Breast epithelium (tissue), 3 donors: ENCODE measurements around the gene SLC26A5.

Experiments used
- CTCF ChIP-seq, 3 donors: fragments of 450-650 bp; IDR thresholded peaks; one replicate each; pipeline ENCODE4 v1.5.1; 2016 to 2017; ENCODE audit warnings: antibody characterized with exemption in 3 of 3, mild to moderate bottlenecking in 3 of 3, moderate library complexity in 3 of 3
- POLR2A ChIP-seq: fragments of 450-650 bp; IDR thresholded peaks from one replicate; pipeline ENCODE4 v1.6.1; 2016; ENCODE audit warnings: antibody characterized with exemption, mild to moderate bottlenecking, moderate library complexity
- POLR2AphosphoS5 ChIP-seq, 3 donors: sonication (generic); formaldehyde crosslinking; IDR thresholded peaks; one replicate each; pipeline ENCODE4 v1.6.1; 2017; ENCODE audit warnings: antibody characterized with exemption in 3 of 3

DNA sequence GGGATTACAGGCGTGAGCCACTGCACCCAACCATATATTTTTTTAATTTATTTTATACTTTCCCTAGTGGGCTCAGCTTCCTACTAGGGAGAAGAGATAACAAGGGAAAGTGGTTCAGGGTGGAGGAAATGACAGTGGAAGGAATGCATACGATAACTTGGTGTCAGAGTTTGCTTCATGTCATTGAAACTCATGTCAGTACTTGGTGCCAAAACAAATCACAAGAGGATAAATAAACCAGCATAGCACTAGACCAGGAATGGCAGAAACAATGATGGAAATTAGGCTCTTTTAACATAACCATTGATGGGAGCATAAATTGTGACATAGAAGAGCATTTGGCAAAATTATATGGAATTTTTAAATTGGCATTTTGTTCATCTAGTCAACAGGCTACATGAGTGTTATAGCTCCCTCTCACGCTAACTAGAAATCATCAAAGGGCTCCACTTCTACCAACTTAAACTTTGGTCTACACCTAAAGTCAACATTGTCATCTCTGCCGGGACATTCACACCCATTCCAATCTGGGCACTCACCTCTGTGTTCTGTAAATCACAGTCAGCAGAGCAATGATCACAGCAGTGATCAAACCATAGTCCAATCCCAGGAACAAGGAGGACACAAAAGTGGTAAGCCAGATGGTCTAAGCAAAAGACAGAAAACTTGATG, 57.4 kb downstream of the SLC26A5 start:
- no peak for TF ChIP-seq POLR2AphosphoS5 (IDR thresholded peaks at IDR 0.05)
- TF ChIP-seq CTCF (IDR thresholded peaks at IDR 0.05), result no peak
- no peak for TF ChIP-seq POLR2A
